ENCODE measurements around the gene ABCD2.
"Not testable (repeated sequence)": the region's sequence is repeated elsewhere in the genome, so short reads cannot be mapped to it uniquely, and the experiment has no call there.

ABCD2 gene

DNA sequence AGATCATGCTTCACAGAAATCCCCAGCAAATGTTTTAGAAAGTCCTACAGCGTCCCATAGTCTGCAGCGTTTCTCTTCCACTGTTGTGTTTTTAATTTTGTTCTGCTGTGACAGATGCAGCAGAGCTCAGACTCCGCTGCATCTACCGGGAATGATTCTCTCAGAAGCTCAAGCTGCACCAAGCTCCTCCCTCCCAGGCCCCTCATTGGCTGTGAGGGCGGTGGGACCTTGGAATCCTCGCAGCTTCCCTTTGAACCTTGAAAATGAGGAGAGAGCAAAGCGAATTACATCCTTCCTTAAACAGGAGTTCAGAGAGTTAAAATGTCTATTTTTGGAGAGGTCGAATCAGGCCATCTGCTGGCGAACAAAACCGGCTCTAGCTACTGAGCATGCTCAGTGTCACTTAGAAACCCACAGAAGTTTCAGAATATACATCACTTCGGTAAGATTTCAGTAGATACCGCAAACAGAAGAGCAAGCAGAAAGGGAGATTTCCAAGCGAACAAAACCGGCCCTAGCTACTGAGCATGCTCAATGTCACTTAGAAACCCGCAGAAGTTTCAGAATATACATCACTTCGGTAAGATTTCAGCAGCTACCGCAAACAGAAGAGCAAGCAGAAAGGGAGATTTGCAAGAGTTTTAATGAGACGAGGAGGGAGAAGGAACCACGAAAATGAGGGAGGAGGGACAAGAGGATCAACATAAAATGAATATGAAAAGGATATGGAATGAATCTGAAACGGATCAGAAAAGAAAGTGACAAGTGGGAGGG, at the start of gene ABCD2:
Gene ABCD2 (minus strand): TSS at position 144 of the 774 bp plus-strand sequence. CDS start 188 bp downstream, outside the sequence.
- in situ Hi-C loops (cut with MboI; ENCODE audit: low sequenced_read_pairs), result no loop called here

DNA sequence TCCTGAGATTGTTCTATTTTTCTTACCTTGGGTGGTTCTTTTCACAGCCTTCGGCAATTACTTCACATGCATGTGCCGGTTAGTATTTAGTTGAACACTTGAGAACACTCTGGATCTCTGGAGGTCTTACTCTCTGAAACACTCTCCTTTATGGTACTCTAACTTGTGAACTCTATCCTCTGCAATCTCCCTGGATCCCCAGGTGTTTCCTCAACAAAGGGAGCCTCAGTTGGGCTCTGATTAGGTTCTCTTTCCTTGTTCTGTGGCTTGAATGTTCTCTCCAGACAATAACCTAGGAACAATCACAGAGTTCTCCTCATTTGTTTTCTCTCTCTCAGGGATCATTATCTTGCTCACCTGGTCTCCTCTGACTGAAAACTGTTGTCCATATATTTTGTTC, 40.5 kb upstream of the ABCD2 start:
- in situ Hi-C loops (cut with MboI; ENCODE audit: low sequenced_read_pairs), result no loop called here

DNA sequence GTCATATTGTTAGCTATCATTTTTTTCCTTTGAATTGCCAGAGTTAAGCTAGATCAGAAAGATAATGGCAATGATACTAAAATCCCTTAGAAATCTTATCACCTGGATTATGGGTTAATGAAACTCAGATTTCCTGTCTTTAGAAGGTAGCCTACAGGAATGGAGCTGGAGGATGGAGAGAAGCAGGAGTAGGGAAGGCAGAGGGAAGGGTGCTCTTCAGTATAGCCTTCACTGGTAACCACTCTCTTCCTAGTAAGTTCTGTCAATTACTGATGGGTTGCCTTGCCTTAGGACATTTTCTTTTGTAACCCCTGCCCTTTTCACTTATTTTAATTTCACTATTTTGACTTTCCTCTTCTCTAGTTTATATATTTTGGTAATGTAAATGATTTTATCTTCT, 27.8 kb upstream of the ABCD2 start:
- in situ Hi-C loops (cut with MboI; ENCODE audit: low sequenced_read_pairs), result no loop called here

DNA sequence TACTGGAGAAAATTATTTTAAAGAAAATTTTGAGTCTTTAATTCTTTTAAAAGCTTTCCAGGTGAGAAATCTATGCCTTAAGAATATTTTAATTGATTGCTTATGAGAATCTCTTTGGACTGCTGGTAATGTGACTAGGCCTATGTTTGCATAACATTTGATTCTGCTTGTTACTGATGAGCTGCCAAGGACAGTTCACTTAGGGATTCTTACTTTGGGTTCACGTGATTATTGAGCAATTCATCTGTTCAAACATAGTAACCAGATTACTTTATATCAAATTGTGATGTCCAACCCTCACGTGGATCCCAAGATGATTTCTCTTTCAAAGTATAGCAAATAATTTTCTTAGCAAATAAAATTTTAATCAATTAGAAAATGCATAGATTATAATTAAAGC, 27.4 kb upstream of the ABCD2 start:
- in situ Hi-C loops (cut with MboI; ENCODE audit: low sequenced_read_pairs), result no loop called here

DNA sequence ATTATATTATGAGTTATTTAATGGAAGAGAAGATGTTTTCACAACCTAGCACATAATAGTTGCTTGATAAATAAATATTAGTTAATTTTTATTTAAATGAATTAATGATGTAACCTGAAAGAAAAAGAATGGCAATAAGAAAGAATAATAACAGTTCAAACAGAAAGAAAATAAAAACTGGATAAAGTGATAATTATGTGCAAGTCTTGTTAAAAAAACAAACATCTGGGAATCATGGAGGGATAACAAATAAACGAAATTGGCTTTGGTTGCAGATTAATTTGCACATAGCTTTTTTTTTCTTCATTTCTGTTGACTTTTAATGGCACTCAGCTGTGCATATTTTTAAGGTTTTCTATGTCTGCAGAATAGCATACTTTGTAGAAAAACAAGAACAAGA, 23.4 kb upstream of the ABCD2 start:
- in situ Hi-C loops (cut with MboI; ENCODE audit: low sequenced_read_pairs), result no loop called here

DNA sequence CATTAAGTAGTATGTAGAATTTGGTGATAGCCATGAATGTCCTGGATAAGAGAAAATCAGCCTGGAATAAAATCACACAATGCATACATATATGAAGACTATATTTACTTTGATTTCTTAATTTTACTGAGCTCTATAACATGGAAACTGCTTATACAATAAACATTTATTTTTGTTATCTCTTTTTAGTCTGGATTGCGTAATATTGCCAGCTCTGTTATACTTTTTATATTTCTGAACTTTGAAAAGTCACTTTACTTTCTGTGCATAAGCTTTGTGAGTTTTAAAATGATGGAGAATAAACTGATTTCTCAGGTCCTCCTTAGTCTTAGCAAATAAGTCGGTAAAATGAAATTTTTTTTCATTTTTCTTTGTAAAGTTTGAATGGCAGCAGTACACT, 19.2 kb upstream of the ABCD2 start:
- in situ Hi-C loops (cut with MboI; ENCODE audit: low sequenced_read_pairs), result no loop called here

DNA sequence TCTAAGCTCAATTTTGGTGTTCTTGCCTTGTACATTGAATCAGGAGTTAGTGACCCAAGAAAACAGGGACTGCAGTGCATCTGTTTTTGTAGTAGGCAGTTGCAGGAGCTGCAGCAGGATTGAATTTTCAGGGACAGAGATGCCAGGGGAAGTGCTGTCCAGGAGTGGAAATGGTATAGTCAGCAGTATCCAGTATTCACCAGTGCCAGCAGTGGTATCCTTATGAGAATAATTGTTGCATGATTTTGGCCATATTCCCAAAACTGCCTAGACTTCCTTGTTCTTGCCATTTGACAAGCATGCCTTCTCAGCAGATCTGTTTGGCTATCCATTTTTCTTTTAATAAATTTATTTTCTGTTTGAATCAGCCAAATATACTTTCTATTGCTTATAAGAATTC, 18.6 kb upstream of the ABCD2 start:
- in situ Hi-C loops (cut with MboI; ENCODE audit: low sequenced_read_pairs), result no loop called here

DNA sequence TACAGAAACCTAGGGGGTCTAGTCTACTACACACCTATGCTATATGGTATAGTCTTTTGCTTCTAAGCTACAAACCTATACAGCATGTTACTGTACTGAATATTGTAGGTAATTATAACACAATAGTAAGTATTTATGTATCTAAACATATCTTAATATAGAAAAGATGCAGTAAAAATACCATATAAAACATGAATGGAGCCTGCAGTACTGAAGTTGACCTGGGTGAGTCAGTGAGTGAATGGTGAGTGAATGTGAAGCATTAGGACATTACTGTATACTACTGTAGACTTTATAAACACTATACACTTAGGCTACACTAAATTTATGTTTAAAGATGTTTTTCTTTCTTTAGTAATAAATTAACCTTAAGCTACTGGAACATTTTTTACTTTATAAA, 13.1 kb upstream of the ABCD2 start:
- in situ Hi-C loops (cut with MboI; ENCODE audit: low sequenced_read_pairs), result no loop called here

DNA sequence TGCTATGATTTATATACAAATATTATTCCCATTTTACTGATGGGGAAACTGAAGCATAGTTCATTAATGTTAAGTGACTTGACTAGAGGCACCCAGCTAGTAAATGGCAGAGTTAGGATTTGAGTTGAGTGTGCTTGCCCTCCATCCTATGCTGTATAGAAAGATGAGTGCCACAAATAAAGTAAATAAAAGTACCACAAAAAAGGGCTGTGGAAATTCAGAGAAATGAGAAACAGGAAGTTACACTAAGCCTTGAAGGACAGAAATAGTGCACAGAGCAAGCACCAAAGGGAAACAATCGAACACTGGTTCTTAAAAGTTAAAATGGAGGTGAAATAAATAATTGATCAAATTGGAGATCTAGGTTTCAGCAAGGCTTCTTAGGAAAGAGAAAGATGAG, 9.2 kb upstream of the ABCD2 start:
- in situ Hi-C loops (cut with MboI; ENCODE audit: low sequenced_read_pairs), result no loop called here

DNA sequence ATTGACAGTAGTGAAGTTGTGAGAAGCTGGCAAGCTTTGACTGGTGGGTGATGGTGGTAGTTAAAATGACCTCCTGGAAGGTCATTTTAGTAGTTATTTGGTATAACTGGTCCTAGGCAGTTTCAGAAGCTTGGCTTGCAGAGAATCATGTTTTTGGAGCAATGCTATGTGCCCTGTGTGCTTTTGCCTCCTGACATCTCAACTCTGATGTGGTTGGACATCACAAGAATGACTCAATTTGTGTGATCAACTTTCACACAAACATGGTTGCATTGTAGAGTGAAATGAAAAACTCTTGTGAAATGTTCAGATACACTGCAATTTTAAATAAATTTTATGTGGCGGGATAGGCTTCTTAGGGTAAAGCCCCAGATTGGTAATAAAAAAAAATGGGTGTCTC, 8.3 kb upstream of the ABCD2 start:
- in situ Hi-C loops (cut with MboI; ENCODE audit: low sequenced_read_pairs), result no loop called here

DNA sequence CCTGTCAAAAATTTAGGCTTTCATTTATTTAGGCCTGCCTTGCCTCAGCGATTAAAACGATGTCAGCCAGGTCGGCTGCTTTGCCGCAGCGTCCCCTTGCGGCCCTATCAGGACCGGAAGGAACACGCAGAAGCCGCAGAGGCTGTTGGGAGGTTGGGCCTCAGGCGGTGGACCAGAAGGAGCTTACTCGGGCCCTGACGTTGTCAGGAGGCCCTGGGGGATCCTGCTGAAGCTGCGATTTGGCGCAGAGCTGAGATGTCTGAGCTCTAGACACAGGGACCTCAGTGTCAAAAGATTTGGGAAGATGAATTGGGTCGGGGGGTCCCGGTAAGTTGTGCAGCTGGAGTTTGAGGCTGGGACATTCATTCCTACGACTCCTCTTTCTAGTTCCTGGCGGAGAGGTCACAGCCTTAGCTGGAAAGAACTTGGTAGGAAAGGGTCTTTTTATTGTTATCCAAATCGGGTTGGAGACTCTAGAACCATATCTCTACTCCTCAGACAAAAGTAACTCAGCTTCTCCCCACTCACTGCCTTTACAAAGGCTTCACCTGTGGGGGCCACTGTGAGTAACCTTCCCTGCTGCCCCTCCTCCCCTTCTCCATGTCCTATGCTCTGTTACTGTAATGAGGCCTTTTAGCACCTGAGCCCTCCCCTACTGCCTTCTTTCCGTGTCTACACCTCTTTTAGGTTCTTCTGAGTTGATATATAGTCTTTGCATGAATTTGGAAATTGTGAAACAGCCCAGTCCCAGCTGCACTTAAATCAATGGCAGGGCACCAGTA, 6.6 kb upstream of the ABCD2 start:
- in situ Hi-C loops (cut with MboI; ENCODE audit: low sequenced_read_pairs), result no loop called here

DNA sequence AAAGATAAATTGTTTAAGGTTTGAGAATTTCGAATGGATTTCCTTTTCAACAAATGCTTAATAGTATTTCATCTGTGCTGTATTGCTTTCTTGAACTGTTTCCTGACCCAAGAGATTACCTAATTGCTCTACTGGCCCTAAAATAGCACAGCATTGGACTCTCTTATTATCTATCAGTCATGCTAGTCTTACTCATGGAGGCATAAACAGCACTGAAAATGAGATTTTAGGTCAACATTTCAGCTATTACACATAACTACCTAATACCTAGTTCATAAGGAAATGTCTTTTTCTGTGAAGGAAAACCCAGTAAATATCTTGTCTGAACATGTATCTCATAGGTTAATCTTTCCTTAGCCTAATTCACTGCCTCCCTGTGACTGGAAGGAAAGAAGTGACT, 4.3 kb upstream of the ABCD2 start:
- in situ Hi-C loops (cut with MboI; ENCODE audit: low sequenced_read_pairs), result no loop called here

DNA sequence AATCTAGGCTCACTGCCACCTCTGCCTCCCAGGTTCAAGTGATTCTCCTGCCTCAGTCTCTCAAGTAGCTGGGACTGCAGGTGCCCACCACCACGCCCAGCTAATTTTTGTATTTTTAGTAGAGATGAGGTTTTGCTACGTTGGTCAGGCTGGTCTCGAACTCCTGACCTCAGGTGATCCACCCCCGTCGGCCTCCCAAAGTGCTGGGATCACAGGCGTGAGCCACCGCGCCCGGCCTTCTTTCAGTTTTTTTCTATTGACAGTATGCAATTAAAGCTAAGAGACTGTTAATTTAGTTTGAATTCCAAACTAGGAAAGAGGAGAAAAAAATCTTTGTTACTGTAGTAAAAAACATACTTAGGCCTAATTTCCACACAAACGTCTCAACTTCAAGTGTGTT, 3.6 kb upstream of the ABCD2 start:
- in situ Hi-C loops (cut with MboI; ENCODE audit: low sequenced_read_pairs), result not testable (repeated sequence)

DNA sequence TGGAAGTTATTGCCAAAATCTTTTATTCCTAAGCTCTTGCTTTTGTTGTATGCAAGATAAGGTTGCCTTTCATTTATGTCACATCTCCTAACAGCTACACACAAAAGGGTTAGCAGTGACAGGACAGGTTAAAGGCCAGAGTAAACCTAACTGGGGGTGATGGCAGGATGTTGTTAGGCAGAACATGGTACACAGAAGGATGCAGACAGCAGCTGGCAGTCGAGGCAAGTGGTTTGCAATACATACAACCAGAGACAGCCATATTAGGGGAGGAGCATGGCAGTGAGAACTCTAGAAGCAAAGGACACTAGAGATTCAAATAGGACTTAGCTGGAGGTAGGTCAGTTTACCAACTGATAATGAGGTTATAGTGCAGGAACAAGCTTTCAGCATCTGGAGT, 2.7 kb upstream of the ABCD2 start:
- in situ Hi-C loops (cut with MboI; ENCODE audit: low sequenced_read_pairs), result no loop called here

DNA sequence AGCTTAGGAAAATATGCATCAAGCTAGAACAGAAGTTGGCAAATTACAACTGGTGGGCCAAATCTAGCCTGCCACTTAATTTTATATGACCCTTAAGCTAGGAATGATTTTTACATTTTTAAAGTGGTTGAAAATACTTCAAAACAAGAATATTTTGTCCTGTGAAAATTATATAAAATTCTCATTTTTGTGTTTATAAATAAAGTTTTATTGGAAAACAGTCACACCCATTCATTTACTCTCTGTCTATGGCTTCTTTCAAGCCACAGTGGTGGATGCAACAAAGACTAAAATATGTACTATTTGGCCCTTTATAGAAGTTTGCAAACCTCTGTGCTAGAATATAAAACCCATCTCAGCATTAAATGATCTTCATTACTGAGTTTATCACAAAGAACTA, 2.1 kb upstream of the ABCD2 start:
- in situ Hi-C loops (cut with MboI; ENCODE audit: low sequenced_read_pairs), result no loop called here

DNA sequence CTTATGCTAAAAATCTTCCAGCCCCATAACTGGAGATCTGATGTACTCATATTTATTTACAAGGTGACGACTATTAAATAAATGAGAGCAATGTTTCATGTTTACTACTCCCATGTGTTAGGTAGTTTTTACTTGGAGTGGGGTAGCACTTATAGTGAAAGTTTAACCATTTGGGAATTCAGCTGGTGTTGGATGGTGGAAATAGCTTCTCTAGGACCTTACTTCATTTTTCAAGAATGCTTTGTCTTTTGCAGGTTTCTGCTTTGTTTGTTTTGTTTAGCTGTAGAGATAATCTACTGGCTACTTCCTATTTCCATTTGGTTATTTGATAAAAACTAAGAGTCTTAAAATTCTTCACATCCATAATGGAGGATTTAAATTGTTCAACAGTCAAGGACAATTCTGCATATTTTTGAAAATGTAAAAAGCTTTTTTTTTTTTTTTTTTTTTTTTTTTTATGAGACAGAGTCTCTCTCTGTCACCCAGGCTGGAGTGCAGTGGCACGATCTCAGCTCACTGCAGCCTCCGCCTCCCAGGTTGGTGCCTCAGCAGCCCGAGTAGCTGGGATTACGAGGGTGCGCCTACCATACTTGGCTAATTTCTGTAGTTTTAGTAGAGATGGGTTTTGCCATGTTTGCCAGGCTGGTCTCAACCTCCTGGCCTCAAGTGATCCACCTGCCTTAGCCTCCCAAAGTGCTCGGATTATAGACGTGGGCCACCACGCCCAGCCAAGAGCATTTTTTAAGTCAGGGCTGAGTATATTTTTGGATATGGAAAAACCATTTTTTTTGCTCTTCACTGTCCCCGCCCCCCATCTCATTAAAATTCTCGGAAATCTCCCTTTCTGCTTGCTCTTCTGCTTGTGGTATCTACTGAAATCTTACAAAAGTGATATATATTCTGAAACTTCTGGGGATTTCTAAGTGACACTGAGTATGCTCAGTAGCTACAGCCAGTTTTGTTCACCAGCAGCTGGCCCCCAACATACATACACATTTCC, 1.4 kb upstream of the ABCD2 start:
- in situ Hi-C loops (cut with MboI; ENCODE audit: low sequenced_read_pairs), result no loop called here

DNA sequence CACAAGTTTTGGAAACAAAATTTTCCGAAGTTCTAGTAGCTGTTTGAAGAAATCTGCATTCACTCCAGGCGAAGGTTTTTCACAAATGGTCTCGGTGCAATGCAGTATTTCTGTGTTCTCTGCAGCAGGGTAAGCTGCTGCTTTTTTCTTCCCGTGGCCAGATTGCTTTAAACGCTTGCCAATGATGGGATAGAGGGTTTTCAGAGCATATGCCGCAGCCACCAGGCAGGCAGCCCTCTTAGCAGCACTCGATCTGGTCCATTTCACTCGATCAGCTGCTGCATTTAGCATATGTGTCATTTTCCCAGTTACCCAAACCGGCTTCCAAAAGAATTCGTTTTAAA, 315 bp downstream of the ABCD2 start:
- in situ Hi-C loops (cut with MboI; ENCODE audit: low sequenced_read_pairs), result no loop called here

DNA sequence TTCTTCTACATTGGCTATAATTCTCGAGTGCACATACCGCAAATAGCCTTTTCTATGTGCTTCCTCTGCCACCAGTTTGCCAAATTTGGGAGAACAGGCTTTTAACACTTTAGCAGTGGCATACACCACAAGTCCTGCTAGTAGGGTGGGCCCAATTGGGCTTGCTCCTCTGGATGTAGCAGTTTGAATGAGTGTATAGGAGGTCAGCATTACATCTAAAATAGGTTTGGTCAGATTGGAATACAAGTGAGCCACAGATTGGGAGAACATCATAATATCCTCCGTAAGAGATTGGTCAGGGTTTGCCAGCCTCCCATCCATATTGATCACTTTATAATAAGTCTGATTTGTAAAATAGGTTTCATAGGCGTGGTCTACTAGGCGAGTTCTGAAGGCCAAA, 902 bp downstream of the ABCD2 start:
- in situ Hi-C loops (cut with MboI; ENCODE audit: low sequenced_read_pairs), result no loop called here

DNA sequence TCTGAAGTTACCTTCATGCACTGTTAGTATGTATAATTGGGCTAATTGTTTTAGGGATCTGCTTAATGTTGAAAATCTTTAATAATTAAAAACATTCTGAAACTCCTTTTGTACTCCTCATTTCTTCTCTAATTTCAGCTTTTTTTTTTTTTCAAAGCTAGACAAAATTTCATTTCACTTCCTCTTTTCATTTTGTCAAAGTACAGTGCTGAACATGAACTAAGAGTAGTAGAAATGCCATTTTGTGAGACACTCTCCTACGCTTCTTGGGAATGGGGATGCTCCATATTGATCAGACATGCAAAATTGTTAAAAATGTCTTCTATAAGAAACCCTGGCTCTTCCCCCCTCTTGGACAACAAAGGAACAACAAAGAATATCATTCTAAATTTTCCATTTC, 1.7 kb downstream of the ABCD2 start:
- in situ Hi-C loops (cut with MboI; ENCODE audit: low sequenced_read_pairs), result no loop called here

DNA sequence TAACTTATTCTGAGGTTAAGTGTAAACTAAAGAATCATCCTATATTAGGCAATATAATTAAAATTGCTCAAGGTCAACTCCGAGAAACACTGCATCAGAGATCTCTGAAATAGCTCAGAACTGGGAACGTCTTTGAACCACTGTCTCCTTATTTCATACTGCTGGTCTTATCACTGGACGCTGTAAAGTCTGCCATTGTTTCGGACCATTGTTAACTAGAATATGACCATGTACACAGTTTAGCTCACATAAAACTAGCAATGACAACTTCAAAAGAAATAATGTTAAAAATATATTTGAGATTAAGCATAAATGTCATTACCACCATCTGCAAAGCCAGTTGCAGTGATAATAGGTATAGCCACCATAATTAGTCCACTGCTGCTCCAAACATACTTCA, 2.9 kb downstream of the ABCD2 start:
- in situ Hi-C loops (cut with MboI; ENCODE audit: low sequenced_read_pairs), result no loop called here

DNA sequence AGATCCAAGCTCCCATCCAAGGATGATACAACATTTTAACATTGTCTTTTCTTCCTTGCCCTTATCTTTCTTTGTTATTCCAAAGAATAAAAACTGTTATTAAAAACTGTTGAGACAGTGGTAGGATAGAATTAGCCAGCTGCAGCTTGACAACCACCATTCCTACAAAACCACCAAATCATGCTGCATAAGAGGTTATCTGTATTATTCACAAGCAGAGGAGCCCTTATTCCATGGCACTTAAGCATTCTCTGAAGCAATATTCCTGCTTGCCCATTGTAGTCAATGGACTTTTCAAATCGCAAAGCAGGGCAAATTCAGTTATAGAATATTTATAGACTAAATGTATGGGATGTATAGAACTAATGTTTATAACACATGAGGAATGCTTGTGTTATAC, 3.4 kb downstream of the ABCD2 start:
- in situ Hi-C loops (cut with MboI; ENCODE audit: low sequenced_read_pairs), result no loop called here

All from HL-60/S4 treated with retinoic acid at 250 ng/mL for 4 days and 3 days (cell line).